Left hindlimb (tissue), 1 donor: ENCODE data around the gene RAB3IP.
"Not testable (repeated sequence)": the region's sequence is repeated elsewhere in the genome, so short reads cannot be mapped to it uniquely, and the experiment has no call there.

ENCODE experiments used
- DNase-seq: peaks from one replicate; pipeline ENCODE4 v3.0.0-alpha.2; 2018

Gene RAB3IP

DNA sequence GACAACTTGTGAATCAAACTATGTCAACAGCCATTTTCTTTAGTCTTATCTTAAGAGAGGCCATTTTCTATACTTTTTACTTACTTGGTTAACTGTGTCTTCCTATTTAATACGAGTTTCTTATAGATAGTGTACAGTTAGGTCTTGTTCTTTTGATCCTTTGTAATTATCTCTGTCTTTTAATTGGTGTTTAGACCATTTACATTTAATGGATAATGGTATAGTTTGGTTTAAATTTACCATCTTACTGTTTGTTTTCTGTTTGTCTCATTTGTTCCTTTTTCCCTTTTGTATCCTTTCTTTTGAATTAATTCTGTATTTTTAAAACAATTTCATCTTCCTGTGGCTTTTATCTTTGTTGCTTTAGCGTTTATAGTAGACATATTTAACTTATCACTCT, 19.4 kb downstream of the RAB3IP start:
- DNase-seq: no peak

GRCh38 chr12:69759581-69759980, 20.9 kb downstream of the RAB3IP start:
- not testable (repeated sequence) for DNase-seq

DNA sequence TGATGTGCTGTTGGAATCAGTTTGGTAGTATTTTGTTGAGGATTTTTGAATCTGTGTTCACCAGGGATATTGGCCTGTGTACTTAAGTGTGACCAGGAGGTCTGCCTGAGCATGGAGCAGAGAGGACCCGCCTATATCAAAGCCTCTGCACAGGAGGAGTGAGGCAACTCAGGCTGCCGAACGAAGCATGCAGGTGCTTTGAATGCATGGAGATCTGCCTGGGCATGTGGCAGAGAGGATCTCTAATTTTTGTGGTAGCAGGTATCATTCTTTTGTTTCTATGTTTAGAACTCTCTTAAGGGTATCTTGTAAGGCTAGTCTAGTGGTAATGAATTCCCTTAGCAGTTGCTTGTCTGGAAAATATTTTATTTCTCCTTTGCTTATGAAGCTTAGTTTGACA, 26.9 kb downstream of the RAB3IP start:
- DNase-seq: no peak

DNA sequence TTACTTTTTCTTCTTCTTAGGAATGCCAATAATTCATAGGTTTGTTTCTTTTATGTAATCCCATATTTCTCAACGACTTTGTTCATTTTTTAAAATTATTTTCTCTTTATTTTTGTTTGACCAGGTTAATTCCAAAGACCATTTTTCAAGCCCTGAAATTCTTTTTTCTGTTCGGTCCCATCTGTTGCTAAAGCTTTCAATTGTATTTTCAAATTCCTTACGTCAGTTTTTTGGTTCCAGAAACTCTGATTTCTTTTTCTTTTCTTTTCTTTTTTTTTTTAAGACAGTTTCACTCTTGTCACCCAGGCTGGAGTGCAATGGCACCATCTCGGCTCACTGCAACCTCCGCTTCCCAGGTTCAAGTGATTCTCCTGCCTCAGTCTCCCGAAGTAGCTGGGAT, 27.6 kb downstream of the RAB3IP start:
- DNase-seq: no peak

GRCh38 chr12:69779928-69780327, 41.3 kb downstream of the RAB3IP start:
- DNase-seq: no peak

- DNase-seq: no peak
Measured at GRCh38 chr12:69783365-69783764, 44.7 kb downstream of the RAB3IP start.

- DNase-seq: no peak
Measured at GRCh38 chr12:69789351-69789750, 50.7 kb downstream of the RAB3IP start.

DNA sequence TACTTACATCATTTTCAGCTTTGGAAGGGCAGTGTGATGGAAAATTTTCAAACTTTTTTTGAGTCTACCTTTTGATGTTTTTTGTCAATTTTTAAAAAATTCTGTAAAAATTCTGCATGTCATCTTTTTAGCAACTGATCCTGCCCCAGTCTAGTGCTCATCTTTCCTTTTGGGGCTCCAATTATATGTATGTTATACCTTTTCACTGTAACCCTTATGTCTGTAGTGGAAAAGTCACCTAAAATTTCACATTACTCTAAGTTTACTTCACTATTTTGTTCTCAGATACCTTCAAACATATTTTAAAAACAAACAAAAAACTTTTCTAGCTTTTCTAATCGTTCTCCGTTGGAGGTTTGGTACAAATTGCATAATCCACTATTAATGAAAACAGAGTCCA, 53.9 kb downstream of the RAB3IP start:
- DNase-seq: no peak

DNA sequence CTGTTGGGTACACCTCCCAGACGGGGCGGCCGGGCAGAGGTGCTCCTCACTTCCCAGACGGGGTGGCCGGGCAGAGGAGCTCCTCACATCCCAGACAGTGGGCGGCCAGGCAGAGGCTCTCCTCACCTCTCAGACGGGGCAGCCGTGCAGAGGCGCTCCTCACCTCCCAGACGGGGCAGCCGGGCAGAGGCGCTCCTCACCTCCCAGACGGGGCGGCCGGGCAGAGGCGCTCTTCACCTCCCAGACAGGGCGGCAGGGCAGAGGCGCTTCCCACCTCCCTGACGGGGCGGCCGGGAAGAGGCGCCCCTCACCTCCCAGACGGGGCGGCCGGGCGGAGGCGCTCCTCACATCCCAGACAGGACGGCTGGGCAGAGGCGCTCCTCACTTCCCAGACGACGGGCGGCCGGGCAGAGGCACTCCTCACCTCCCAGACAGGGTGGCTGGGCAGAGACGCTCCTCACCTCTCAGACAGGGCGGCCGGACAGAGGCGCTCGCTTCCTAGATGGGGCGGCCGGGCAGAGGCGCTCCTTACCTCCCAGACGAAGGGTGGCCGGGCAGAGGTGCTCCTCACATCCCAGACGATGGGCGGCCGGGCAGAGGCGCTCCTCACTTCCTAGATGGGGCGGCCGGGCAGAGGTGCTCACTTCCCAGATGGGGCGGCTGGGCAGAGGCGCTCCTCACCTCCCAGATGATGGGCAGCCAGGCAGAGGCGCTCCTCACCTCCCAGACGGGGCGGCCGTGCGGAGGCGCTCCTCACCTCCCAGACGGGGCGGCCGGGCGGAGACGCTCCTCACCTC, 68.6 kb downstream of the RAB3IP start:
- not testable (repeated sequence) for DNase-seq

DNA sequence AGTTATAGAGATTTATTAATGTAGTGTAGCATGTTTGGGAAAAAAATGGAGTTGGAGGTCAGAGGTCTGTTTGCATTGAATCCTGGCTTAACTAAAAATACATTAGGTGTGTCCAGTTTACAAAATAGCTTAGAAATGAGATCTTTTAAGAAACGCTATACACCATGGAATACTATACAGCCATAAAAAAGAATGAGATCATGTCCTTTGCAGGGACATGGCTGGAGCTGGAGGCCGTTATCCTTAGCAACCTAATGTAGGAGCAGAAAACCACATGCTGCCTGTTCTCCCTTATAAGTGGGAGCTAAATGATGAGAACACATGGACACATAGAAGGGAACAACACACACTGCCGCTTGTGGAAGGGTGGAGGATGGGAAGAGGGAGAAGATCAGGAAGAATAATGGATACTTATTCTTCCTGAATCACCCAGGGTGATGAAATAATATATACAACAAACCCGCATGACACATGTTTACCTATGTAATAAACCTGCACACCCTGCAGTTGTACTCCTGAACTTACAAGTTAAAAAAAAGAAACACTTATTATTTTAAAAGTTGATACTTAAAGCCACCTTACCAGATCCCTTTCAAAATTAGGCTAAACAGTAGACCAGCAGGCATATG, 72.3 kb downstream of the RAB3IP start:
- no peak for DNase-seq

DNA sequence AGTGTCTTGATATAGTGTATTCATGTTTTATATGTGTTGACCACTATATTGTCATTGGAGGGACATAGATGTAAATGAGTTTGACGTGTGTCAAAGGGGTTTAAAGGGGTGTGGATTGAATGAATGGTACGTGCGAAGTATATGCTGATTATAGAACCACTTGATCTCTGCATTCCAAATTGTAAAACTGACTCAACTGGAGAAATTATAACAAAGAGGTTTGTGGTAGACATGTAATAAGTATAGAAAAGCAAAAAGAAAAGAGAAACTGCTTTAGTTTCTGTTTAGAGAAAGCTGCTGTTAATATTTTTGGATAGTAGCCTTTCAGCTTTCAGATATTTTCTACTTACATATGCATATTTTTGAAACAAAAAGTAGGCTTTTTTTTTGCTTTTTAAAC, 77.4 kb downstream of the RAB3IP start:
- no peak for DNase-seq

DNA sequence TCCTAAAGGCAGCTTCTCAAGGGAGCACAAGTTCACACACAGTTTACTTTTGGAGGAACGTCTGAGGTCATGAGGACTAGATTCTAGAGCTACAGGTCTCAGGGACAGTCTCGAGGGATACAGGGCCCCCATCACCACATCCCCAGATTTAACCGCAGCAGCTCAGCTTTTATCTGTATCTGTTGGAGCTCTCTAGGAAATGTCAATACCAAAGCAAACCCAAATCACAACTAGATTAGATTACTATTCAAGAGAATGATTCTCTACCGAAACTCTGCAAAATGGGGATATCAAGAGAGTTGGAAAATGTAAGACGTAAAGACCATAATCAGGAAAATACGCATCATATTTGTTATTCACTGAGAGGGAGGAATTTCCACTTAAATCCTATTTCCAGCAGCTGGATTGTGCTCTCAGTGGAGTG, 82.4 kb downstream of the RAB3IP start:
- DNase-seq: no peak

GRCh38 chr12:69821456-69822159, 82.9 kb downstream of the RAB3IP start:
- peak; percentile 51 for DNase-seq

- no peak for DNase-seq
Measured at GRCh38 chr12:69822201-69822860, 83.7 kb downstream of the RAB3IP start.

DNA sequence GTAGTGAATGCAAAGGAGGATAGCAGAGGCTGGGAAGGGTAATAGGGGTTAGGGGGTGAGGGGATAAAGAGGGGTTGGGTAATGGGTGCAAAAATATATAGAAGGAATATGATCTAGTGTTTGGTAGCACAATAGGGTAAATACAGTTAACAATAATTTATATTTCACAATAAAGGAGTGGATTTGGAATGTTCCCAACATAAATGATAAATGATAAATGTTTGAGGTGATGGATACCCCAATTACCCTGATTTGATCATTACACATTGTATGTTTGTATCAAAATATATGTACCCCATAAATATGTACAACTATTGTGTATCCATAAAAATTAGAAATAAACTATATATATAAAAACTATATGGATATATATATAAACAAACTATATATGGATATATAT, 85.4 kb downstream of the RAB3IP start:
- DNase-seq: no peak

- DNase-seq: no peak
Measured at GRCh38 chr12:69824966-69825560, 86.4 kb downstream of the RAB3IP start, which contains the start of gene MYRFL. Gene MYRFL (plus strand): TSS chr12:69825227. CDS start chr12:69825518, 291 bp downstream.

DNA sequence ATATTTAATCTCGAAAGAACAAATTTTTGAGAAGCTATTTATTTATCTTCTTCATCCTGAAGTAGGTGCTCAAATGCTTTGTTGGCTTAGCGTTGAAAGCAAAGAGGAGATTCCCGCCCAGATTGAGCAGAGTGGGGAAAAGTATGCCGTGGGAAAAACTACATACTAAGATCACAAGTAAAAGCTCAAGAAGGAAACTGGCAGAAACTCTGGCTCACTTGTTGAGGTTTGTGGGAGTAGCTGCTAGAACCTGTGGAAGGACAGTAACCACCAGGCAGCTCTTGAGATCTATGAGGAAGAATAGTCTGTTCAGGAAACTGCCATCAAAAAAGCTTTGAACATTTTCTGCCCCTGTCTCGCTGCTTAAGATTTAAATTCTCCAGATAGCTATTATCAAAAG, 90.2 kb downstream of the RAB3IP start:
- no peak for DNase-seq

DNA sequence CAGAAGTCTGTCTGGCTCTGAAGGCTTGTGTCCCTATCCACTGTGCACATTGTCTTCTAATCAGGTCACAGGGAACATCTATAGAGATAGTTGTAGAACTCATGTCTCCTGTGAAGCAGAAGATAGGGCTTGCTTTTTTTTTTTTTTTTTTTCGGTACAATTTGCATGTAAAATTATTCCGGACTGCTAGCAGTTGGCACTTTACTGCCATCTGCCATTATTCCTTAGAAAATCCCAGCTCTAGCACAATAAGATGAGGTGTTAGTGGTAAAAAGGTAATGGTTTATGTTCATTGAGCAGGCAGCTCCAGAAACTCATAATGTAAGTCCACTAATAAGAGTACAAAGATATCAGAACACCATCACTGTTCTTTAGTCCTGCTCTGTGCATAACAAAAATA, 95.0 kb downstream of the RAB3IP start:
- DNase-seq: no peak

DNA sequence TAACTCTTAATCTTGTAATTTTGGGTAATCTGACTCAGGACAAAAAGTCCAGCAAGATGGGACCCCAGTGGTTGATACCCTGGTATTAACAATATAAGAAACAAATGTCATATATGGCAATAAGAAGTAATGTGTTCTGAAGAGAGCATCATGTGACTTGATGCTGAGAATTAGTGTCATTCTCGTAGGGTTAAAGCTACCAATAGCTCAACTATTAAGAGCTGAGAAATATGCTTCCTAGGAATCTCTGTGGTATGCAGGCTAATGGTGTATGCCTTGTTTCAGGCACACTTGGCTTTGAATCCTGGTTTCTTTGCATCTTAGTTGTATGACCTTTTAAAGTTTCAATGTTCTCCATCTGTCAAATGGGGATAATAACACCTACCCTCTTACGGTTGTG, 95.5 kb downstream of the RAB3IP start:
- no peak for DNase-seq

- DNase-seq: no peak
Measured at GRCh38 chr12:69834576-69834975, 95.9 kb downstream of the RAB3IP start.

DNA sequence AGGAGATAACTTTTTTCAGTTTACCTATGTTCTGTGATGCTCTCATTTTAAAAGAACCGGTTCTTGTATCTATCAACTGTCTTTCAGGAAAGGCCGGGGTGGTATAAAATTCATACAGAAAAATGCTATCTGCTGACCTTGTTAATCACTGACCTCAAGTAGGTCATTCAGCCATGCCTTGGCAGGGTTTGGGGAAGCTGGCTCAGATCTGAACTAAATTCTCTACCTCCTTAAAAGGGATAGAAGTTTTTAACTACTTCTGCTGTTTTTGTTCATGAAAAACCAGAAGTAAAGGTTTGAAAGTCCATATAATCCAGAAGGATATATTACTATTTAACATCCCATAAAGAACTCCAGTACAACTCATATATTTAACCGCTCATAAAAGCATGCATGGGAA, 96.4 kb downstream of the RAB3IP start:
- DNase-seq: no peak

GRCh38 chr12:69836015-69836414, 97.4 kb downstream of the RAB3IP start:
- DNase-seq: no peak

- no peak for DNase-seq
Measured at GRCh38 chr12:69837191-69837590, 98.5 kb downstream of the RAB3IP start.
